GM18858 (cell line): ENCODE measurements around the gene MKNK2.

Experiments used
- ATAC-seq: cut with Tn5 transposase; IDR thresholded peaks from one replicate; pipeline ENCODE4 v1.9.1; 2021; ENCODE audit not compliant: unreplicated experiment

The MKNK2 gene

GRCh38 chr19:2058570-2059421 is 7.8 kb upstream of the MKNK2 start:
- ATAC-seq, result no peak

GRCh38 chr19:2057484-2058469 is 6.7 kb upstream of the MKNK2 start:
- no peak for ATAC-seq

- ATAC-seq, result no peak
Measured at GRCh38 chr19:2056837-2057192, 5.8 kb upstream of the MKNK2 start.

GRCh38 chr19:2055931-2056836 is 5.1 kb upstream of the MKNK2 start:
- no peak for ATAC-seq

- ATAC-seq, result no peak
Measured at GRCh38 chr19:2054763-2055162, 3.7 kb upstream of the MKNK2 start.

GRCh38 chr19:2053601-2054389 is 2.8 kb upstream of the MKNK2 start:
- ATAC-seq, result no peak

GRCh38 chr19:2051773-2052704 is 995 bp upstream of the MKNK2 start:
- no peak for ATAC-seq

- peak; percentile 0 for ATAC-seq
Measured at GRCh38 chr19:2050349-2050990, 574 bp downstream of the MKNK2 start.

GRCh38 chr19:2049741-2050348 is 1.2 kb downstream of the MKNK2 start:
- no peak for ATAC-seq

- ATAC-seq, result no peak
Measured at GRCh38 chr19:2048959-2049740, 1.9 kb downstream of the MKNK2 start.

- ATAC-seq, result no peak
Measured at GRCh38 chr19:2048104-2048958, 2.7 kb downstream of the MKNK2 start.

- no peak for ATAC-seq
Measured at GRCh38 chr19:2047449-2048103, 3.5 kb downstream of the MKNK2 start.

GRCh38 chr19:2047076-2047448 is 4.0 kb downstream of the MKNK2 start:
- no peak for ATAC-seq

- ATAC-seq, result no peak
Measured at GRCh38 chr19:2046046-2046907, 4.8 kb downstream of the MKNK2 start.

- no peak for ATAC-seq
Measured at GRCh38 chr19:2045501-2046045, 5.5 kb downstream of the MKNK2 start.
